Fibroblast of the aortic adventitia (primary cell): ENCODE measurements around the gene UNC13B. TPM values are rescaled to one million over a fixed set of nuclear protein-coding genes. Genes with fewer than 3 reads are reported as not detected.
A peak's percentile ranks its signal among the peaks of the same experiment; 100 is the strongest.
"Not testable (repeated sequence)": the region's sequence is repeated elsewhere in the genome, so short reads cannot be mapped to it uniquely, and the experiment has no call there.

Experiments
- DNase-seq: peaks from one replicate; pipeline ENCODE4 v3.0.0-alpha.2; 2010; ENCODE audit warnings: low read depth
- H3K4me3 ChIP-seq: 2 replicates; pipeline ENCODE4 v1.5.1; 2011; ENCODE audit warnings: low read depth, mild to moderate bottlenecking, control low read depth, low read length, moderate library complexity
- total RNA-seq: library from RNA; depleted of rRNA; stranded (reverse); fragments of >200 nt; gene quantifications from 2 replicates; pipeline ENCODE4 v1.2.3, GENCODE V29; 2012; ENCODE audit warnings: low replicate concordance
- TF ChIP-seq, protein P1 (sequence below): IDR thresholded peaks from 2 replicates; pipeline ENCODE4 v1.5.1; 2011; ENCODE audit warnings: mild to moderate bottlenecking, low read length, control low read depth, inconsistent platforms; ENCODE audit not compliant: insufficient read depth

The UNC13B gene
- total RNA-seq, 1 donor = 32.6 TPM

DNA sequence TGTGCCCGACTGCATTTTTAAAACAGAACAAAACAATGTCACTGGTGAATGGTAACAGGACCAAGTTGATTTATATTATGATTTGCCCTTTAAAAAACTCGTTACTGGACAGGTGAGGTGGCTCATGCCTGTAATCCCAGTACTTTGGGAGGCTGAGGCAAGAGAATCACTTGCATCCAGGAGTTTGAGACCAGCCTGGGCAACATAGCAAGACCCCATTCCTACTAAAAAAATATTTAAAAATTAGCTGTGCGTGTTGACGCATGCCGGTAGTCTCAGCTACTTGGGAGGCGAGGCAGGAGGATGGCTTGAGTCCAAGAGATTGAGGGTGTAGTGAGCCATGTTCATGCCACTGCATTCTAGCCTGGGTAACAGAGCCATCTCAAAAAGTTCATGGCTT, 7.2 kb downstream of the UNC13B start:
- H3K4me3 ChIP-seq = no peak overlapping the region
- TF ChIP-seq, protein P1, sequence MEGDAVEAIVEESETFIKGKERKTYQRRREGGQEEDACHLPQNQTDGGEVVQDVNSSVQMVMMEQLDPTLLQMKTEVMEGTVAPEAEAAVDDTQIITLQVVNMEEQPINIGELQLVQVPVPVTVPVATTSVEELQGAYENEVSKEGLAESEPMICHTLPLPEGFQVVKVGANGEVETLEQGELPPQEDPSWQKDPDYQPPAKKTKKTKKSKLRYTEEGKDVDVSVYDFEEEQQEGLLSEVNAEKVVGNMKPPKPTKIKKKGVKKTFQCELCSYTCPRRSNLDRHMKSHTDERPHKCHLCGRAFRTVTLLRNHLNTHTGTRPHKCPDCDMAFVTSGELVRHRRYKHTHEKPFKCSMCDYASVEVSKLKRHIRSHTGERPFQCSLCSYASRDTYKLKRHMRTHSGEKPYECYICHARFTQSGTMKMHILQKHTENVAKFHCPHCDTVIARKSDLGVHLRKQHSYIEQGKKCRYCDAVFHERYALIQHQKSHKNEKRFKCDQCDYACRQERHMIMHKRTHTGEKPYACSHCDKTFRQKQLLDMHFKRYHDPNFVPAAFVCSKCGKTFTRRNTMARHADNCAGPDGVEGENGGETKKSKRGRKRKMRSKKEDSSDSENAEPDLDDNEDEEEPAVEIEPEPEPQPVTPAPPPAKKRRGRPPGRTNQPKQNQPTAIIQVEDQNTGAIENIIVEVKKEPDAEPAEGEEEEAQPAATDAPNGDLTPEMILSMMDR = no peak
- DNase-seq = no peak

- no peak for DNase-seq
- no peak overlapping the region for H3K4me3 ChIP-seq
- TF ChIP-seq, protein P1 = no peak
Observed at GRCh38 chr9:35172878-35173277, 11.1 kb downstream of the UNC13B start.

GRCh38 chr9:35177520-35177919, 15.7 kb downstream of the UNC13B start:
- H3K4me3 ChIP-seq = no peak overlapping the region
- DNase-seq = no peak
- TF ChIP-seq, protein P1 = no peak

DNA sequence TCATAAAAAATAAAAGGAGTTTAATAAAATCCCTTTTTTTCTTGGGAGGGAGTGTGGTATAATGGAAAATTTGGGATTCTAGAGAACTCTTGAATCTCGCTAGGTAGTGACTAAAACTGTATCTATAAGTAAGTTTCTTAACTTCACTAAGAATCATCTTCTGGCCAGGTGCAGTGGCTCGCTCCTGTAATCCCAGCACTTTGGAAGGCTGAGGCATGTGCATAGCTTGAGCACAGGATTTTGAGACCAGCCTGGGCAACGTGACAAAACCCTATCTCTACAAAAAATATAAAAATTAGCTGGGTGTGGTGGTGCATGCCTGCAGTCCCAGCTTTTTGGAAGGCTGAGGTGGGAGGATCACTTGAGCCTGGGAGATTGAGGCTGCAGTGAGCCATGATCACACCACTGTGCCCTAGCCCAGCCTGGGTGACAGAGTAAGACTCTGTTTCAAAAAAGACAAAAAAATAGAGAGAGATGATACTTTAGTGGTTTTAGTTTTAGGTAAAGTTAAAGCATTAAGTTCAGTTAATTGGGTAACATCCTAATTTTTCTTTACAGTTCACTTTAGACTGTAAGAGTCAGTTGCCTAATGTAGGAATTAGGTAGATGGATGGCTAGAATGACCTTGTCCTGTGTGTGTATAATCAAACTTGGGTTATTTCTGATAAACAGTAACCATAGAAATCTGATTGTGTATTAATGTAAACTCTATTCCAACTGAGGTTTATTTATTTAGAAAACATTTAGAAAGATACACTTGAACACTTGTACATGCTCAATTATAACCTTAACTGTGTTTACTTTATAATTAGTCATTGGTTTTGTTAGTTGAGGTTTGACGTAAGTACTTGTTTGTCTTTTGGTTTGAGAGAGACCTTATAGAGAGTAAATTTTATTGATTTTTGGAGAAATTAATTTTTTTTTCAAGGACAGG, 17.8 kb downstream of the UNC13B start:
- TF ChIP-seq, protein P1 = no peak
- peak; percentile 6 for DNase-seq

DNA sequence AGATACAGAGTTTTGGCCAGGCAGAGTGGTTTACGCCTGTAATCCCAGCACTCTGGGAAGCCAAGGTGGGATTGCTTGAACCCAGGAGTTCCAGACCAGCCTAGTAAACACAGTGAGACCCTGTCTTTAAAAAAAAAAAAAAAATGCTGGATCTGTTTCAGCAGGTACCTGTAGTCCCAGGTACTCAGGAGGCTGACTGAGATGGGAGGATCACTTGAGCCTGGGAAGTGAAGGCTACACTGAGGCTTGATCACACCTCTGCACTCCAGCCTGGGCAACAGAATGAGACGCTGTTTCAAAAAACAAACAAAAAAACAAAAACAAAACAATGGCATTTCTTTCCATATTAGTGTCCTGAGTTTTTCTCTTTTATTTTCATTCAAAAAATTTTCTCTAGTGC, 19.0 kb downstream of the UNC13B start:
- TF ChIP-seq, protein P1 = no peak
- no peak for DNase-seq
- no peak overlapping the region for H3K4me3 ChIP-seq

More for the DNA sequence above, 17.8 kb downstream of the UNC13B start:
- H3K4me3 ChIP-seq = no peak overlapping the region

- not testable (repeated sequence) for DNase-seq, H3K4me3 ChIP-seq
Observed at GRCh38 chr9:35182401-35182800, 20.6 kb downstream of the UNC13B start.

DNA sequence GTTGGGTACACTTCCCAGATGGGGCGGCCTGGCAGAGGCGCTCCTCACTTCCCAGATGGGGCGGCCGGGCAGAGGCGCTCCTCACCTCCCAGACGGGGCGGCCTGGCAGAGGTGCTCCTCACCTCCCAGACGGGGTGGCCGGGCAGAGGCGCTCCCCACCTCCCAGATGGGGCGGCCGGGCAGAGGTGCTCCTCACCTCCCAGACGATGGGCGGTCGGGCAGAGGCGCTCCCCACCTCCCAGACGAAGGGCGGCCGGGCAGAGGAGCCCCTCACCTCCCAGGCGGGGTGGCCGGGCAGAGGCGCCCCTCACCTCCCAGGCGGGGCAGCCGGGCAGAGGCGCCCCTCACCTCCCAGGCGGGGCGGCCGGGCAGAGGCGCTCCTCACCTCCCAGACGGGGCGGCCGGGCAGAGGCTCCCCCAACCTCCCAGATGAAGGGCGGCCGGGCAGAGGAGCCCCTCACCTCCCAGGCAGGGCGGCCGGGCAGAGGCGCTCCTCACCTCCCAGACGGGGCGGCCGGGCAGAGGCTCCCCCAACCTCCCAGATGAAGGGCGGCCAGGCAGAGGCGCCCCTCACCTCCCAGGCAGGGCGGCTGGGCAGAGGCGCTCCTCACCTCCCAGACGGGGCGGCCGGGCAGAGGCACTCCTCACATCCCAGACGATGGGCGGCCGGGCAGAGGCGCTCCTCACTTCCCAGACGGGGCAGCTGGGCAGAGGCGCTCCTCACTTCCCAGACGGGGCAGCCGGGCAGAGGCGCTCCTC, 21.4 kb downstream of the UNC13B start:
- not testable (repeated sequence) for H3K4me3 ChIP-seq, DNase-seq

DNA sequence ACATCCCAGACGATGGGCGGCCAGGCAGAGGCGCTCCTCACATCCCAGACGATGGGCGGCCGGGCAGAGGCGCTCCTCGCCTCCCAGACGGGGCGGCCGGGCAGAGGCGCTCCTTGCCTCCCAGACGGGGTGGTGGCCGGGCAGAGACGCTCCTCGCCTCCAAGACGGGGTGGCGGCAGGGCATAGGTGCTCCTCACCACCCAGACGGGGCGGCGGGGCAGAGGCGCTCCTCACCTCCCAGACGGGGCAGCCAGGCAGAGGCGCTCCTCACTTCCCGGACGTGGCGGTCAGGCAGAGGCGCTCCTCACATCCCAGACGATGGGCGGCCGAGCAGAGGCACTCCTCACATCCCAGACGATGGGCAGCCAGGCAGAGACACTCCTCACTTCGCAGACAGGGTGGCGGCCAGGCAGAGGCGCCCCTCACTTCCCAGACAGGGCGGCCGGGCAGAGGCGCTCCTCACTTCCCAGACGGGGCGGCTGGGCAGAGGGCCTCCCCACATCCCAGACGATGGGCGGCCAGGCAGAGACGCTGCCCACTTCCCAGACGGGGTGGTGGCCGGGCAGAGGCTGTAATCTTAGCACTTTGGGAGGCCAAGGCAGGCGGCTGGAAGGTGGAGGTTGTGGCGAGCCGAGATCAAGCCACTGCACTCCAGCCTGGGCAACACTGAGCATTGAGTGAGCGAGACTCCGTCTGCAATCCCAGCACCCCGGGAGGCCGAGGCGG, 22.1 kb downstream of the UNC13B start:
- not testable (repeated sequence) for H3K4me3 ChIP-seq, DNase-seq
